GM21619 (cell line): ENCODE results near the gene GAMT.

Experiments
- ATAC-seq: cut with Tn5 transposase; IDR thresholded peaks from one replicate; pipeline ENCODE4 v1.9.1; 2021; ENCODE audit not compliant: unreplicated experiment

The GAMT gene

DNA sequence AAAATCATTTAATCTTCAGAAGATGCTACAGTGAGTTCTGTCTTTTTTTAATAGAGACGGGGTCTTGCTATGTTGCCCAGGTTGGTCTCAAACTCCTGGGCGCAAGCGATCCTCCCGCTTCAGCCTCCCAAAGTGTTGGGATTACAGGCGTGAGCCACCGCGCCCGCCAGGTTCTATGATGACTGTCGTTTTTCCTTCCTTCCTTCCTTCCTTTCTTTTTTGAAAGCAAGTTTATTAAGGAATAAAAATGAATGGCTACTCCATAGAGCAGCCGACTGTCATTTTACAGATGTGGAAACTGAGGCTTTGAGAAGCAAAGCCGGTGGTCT is 511 bp upstream of the GAMT start:
- no peak for ATAC-seq

DNA sequence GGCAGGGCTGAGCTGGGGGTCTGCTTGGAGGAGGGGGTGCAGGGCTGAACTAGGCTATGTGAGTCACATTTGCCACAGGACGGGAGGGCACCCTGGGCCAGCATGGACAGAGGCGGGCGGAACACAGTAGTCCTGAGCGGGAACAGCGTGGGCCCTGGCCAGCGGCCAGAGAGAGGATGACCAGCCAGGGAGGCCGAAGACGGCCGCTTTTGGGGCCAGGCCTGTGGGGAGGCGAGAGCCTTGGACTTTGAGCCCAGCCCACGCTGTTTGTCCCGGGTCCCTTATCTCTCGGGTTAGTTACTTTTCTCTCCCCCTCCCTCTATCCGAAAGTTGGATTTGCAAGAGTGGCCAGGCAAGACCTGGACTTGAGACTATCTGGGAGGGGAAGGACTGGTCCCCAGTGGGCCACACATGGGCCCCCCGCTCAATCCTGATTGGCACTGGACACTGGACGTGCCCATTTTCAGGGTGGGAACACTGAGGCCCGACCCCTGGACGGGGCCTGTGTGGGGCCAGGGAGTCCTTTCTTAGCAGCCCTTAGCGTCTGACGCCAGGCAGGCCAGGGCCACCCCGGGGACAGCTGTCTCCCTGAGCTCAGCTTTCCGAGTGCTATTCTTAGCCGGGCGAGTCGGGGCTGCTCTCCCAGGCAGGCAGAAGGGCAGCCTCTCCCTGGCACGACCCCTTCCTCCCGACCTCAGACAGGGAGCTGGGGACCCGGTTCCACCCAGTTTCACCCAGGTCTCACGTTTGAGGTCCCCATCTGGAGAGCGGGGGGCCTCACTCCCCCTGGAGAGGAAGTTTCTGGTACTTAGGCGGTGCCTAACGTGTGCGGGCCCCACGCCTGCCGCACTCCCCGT is 833 bp downstream of the GAMT start:
- no peak for ATAC-seq

DNA sequence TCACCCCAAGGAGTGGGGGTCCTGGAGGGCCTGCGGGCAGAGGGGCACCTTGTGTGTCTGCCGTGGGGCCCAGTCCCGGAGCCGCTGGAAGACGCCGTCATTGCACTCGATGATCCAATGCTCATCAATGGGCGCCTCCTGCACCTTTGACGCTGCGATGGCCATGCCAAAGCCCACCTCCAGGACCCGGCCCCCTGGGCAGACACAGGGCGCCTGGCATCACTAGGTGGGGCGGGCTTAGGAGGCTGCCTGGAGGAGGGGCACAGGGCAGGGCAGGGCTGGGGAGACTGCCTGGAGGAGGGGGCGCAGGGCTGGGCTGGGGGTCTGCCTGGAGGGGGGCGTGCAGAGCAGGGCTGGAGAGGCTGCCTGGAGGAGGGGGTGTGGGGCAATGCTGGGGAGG is 1.6 kb downstream of the GAMT start:
- no peak for ATAC-seq

DNA sequence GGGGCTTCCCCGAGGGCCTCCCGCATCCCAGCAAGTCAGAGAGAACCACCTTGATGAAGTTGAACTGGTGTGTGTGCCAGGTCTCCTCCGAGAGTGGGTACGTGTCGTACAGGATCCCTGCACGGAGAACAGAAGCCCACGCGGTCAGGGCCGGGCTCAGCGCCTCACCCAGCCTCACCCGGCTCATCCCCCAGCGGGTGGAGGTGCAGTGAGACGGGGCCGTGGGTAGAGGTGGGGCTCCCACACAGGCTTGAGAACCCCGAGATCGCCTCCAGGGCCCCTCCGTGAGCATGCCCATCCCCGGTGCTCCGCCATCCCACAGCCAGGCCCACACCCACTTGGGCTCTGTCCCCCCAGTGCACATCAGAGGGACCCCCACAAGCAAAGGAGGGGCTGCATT is 2.3 kb downstream of the GAMT start:
- no peak for ATAC-seq

DNA sequence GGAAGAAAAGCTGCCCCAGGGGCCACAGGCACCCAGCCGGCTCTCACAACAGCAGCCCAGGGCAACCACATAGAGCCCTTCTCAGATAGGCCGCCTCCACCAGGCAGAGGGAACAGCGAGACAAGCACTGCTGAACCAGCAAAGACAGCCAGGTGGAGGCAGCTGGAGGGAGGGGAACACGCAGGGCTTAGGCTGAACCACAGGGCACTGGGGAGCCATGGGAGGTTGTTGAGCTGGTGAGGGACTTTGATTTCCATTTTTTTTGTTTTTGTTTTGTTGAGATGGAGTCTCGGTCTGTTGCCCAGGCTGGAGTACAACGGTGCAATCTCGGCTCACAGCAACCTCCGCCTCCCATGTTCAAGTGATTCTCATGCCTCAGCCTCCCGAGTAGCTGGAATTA is 3.5 kb downstream of the GAMT start:
- ATAC-seq = no peak

DNA sequence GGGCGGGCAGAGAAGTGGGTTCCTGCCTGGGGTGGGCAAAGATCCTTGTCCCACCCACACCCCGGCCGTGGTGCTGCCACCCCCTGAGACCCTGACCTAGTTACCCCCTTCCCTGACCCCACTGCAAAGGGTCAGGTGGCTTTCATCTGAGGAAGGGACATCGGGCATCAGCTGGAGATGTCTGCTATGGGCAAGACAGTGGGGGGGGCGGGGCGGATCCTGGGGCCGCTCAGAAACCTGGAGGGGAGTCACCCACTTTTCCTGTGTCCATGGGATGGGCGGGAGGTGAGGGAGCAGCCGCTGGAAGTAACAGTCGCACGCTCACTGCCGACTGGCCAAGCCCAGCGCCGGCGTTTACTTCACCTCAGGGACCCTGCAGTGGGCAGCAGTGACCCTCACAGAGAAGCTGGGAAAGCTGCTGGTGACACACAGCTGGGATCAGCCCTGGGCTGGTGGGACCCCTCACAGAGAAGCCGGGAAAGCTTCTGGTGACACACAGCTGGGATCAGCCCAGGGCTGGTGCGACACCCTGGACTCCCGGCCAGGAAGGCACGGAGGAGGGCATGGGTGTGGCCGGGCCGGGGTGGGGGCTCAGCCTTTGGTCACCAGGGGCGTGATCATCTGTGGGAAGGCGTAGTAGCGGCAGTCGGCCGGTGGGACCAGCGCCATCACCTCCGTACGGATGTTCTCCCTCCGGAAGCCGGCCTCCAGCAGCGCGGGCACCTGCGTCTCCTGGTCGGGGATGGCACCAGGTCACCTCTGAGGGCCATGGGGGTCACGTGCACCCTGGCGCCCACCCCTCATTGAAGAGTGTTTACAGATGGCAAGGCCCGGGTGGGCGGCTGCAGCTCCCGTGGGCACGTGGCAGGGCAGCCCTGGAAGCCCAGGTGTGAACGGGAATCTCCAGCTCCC is 4.3 kb downstream of the GAMT start:
- ATAC-seq = no peak

DNA sequence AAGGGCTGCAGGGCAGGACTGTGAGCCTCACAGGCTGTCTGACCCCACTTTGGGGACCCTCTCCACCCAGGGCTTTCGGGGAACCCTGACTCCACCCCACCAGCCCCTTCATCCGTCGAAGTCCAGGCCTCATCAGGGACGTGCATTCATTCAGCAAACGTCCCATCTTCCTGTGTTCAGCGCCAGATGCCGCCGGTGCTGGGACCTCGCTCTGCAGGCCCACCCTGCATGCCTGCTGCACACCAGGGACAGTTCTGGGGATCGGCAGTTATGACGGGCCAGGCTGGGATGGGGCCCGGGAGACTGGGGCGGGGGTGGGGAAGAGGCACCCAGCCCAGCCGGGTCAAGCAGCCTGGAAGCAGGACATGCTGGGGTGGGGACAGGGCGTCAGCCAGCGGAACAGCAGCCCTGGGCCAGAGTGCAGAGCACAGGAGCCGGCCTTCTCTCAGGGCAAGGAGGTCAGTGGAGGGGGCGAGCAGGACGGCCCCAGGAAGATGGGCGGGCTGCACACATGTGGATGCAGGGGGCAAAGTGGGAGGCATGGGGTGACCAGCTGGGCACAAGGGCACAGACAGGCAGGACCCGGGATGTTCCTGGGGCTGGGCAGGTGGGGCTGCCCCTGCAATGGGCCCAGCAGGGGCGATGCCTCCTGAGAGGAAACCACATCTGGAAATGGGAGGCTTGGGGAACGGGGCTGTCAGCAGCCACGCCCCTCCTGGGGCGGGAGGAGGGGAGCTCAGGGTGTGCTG is 5.1 kb downstream of the GAMT start:
- ATAC-seq = no peak

DNA sequence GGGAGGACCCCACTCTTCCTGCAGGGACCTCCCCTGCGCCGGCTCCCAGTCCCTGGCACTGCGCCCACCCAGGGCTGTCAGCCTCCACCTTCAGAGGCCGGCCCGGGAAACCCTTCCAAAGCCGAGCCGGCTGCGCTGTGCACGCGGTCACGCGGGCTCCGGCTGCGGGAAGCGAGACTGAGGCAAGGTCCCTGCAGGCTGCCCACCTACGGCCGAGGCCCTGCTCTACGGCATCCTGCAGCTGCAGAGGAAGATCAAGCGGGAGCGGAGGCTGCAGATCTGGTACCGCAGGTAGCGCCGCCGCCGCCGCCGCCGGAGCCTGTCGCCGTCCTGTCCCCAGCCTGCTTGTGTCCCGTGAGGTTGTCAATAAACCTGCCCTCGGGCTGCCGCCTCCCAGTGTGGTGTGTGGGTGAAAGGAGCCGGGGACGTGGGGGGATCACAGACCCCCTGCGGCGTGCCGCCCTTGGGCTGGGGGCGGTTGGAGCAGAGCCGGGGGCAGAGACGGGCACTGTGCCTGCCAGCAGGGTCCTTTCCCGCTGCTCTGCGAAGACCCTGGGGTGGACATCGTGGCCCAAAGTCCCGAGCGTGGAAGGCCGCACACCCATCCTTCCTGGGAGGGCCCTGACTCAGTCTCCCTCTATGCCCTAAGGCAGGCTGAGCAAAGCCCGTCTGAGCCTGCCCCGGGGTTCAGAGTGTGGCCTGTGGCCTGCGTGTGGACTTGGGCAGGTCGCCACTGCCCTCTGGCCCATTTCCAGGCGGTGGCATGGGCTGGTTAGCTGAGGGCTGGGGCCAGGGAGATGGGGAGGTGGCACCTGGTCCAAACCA is 5.9 kb downstream of the GAMT start:
- no peak for ATAC-seq

DNA sequence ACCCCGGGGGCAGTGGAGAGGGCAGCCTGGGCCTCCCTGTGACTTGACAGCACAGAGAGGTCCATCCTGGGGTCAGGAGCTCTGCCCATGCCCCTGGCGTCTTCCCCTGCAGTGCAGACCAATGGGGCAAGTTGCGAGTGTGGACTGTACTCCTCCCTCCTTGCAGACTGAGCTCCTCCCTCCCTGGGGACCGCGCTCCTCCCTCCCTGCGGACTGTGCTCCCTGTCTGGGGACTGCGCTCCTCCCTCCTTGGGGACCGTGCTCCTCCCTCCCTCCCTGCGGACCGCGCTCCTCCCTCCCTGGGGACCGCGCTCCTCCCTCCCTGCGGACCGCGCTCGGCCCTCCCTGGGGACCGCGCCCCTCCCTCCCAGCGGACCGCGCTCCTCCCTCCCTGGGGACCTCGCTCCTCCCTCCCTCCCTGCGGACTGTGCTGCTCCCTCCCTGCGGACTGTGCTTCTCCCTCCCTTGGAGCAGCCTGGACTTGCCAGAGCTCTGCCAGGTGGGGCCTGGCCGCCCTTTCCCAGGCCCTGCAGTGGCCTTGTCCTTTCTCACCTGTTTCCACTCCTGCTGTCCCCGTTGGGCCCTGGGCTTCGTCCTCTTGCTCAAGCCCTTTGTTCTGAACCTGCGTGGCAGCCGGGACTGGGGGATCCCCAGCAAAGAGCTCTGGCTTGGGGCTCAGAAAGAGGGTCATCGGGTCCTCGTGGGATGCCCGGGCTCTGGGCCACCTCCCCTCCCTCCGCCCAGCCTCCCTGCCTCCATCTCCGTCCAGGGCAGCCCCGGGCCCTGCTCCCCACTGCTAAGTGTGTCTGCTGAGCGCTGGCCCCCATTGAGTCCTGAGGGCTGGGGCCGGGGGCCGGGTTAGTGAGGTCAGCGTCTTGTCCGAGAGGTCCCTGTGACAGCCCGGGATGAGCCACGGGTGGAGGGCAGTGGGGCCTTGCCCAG is 6.8 kb downstream of the GAMT start:
- no peak for ATAC-seq

DNA sequence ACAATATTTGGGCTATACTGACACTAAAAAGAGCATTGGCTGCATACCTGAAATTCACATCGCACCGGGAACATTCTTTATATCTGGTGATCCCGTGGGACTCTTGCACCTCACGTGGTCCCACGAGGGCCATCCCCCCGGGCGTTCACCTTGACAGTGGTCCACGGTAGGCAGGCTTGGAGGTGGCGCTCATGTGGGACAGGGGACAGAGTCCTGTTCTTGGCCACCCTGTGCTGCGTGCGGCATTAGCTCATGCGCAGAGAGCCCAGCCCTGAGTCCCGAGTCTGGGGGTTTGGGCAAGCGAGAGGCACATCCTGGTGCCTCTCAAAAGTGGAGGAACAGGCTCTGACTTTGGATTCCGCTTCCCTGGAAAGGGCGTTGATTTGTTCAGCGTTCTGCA is 7.5 kb downstream of the GAMT start:
- no peak for ATAC-seq

DNA sequence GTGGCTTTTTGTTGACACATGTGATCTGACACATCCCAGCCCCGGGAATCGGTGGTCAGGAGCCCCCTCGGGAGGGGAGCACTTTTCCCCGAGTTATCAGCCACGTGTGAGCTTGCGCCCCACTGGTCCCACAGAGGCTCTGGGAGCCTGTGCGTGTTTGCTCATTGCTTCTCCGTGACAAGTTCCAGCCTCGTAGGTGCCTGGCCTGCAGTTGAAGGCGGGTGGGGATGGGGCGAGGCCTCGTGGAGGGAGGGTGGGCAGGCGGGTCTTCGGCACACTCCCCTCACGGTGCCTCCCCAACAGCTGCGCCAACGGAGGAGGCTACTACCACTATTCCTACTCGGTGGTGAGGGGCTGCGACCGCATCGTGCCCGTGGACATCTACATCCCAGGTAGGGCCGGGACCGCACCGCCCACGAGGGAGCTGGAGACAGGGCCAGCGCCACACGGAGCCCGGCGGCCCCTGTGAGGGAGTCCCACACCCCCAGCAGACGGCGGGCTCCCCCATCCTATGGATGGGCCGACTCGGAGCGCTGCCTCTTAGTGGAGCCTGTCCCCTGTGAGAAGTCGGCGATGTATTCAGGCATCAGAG is 8.3 kb downstream of the GAMT start:
- ATAC-seq = no peak

DNA sequence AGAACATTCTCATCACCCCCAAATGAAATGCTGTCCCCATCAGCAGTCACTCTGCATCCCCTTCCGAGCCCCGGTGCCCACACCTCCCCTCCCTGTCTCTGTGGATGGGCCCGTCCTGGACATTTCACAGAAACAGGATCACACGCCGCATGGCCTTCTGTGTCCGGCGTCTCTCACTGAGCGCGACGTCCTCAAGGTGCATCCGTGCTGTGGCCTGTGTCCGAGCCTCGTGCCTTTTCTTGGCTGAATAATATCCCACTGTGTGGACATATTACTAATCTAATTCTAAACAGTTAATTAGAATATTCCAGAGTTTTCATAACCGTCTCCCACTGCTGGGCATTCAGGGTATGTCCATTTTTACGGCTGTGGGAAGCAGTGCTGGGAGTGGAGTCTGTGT is 8.9 kb downstream of the GAMT start:
- no peak for ATAC-seq

DNA sequence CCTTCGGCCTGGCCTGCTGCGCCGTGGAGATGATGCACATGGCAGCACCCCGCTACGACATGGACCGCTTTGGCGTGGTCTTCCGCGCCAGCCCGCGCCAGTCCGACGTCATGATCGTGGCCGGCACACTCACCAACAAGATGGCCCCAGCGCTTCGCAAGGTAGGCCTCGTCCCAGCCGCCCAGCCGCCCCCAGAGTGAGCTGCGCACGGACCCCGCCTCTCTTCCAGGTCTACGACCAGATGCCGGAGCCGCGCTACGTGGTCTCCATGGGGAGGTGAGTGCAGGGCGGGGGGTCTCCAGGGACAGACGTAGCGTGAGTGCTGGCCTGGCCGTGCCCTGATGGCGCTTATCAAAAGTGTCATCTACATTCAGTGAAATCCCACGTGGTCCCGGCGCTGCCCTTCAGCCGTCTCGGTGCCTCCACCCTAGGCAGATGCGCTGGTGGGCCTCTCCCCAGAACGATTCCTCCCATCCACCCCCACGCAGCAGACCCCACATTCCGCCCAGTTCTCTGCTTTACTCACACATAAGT is 10.4 kb downstream of the GAMT start:
- no peak for ATAC-seq

DNA sequence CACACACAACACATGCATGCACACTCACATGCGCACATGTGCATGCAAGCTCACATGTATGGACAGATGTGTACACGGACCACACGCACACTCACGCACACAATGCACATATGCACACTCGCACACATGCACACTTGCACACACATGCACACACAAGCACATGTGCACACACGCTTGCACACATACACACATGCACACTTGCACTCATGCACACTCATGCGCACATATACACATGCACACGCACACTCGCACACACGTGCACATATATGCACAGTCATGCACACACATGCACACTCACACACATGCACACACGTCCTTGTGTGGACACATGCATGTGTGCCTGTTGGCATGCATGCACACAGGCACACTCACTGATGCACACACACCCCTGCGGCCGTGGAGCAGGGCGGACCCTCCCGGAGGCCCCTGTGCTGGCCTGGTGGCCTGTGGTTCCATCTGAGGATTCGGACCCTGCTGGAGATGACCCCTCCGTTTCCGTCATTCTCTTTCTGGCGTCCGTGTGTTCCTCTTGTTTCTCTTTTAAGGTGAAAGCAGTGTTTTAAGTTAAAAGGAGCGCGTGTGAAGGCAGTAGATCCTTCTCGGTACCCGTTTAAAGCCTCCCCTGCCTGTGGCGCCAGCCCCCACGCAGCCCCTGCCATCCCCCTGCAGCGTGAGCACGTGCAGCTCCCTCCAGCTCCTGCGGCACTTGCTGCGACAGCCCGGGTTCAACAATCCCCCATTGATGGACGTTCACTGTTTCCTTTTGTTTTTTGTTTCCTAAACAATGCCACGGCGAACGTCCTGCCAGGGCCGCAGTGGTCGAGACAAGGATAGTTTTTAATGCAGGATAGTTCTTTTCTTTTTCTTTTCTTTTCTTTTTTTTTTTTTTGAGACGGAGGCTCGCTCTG is 12.1 kb downstream of the GAMT start:
- no peak for ATAC-seq

DNA sequence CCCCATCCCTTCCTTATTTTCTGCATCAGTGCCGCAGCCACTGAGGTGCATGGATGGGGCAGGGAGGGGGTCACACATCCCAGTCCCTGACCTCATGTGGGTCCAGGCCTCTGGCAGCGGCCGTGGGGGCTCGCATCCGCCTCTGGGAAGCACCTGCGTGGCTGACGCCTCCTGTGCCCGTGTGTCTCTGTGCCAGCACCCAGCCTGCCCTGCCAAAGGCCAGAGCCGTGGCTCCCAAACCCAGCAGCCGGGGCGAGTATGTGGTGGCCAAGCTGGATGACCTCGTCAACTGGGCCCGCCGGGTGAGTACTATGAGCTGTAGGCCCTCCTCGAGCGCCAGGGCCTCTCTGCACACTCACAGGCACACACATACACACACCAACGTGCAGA is 12.7 kb downstream of the GAMT start:
- ATAC-seq = no peak

DNA sequence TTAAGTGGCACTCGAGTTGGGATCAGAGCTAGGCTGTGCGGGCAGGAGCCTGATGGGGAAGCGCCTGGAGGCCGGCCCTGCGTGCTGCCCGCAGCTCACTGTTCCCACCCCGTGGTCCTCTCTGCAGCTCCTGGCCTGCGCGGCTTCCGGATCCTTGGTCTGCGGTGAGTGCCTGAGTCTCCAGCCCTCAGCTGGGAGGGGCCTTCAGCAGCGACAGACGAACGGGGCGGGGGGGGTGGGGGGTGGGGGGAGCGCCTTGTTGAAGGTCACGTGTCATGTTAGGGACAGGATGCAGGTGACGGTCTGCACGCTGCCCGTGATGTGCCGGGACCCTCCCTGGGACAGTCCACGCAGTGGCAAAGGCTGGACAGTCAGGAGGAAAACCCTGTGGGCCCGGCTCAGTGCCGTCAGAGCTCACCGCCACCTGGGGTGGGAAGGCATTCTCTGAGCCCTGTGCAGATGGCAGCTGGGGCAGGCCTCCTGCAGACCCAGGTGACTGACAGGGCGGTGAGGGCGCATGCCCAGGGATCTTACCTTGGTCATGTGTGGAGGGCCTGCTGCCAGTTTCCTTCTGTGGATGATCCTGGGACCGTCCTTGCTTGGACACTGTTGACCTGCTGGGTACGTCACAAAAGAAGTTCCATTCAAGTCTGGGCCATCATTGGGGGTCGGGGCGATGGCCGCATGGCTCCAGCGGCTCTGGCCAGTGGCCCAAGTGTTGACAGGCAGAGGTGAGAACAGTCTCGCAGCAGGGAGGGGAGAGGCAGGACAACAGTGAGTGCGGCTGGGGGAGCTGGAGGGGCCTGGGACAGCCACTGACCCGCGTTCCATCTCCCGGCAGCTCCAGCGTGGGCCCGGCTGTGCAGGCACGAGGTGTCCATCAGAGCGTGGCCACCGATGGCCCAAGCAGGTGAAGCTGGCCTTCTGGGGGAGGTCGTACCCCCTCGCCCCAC is 13.4 kb downstream of the GAMT start:
- ATAC-seq = no peak
